A549 (cell line): ENCODE data around the gene QPCTL.

Source experiments
- CEBPB ChIP-seq, 2 experiments: fragments of >200 bp in 1 of 2; sonication (Bioruptor Twin) in 1 of 2; formaldehyde crosslinking in 1 of 2; IDR thresholded peaks; 2 replicates each; pipeline ENCODE4 v1.6.1; 2012 to 2016
- CHD2 ChIP-seq: fragments of 150-350 bp; IDR thresholded peaks from 2 replicates; pipeline ENCODE4 v1.6.1; 2014; ENCODE audit warnings: low read length; ENCODE audit not compliant: partially characterized antibody
- EHMT2 ChIP-seq: fragments of 200-600 bp; sonication (generic); IDR thresholded peaks from 2 replicates; pipeline ENCODE4 v1.6.1; 2016; ENCODE audit warnings: antibody characterized with exemption, low read depth, mild to moderate bottlenecking, moderate library complexity
- FOSB ChIP-seq: fragments of 250-450 bp; sonication (Bioruptor Pico); IDR thresholded peaks from 2 replicates; pipeline ENCODE4 v1.5.0; 2020; ENCODE audit warnings: mild to moderate bottlenecking, moderate library complexity
- KDM5A ChIP-seq: fragments of 200-600 bp; sonication (generic); IDR thresholded peaks from 2 replicates; pipeline ENCODE4 v1.6.1; 2016; ENCODE audit warnings: antibody characterized with exemption, mild to moderate bottlenecking
- MYC ChIP-seq: IDR thresholded peaks from 2 replicates; pipeline ENCODE4 v1.6.1; 2012; ENCODE audit warnings: mild to moderate bottlenecking, inconsistent platforms, low read length, improper control_type of control experiment, borderline replicate concordance
- POLR2AphosphoS2 ChIP-seq: conservative IDR thresholded peaks from 2 replicates; pipeline ENCODE4 v1.6.1; 2012; ENCODE audit warnings: low read length, improper control_type of control experiment, inconsistent platforms
- SMC3 ChIP-seq: fragments of >200 bp; sonication (Bioruptor Twin); formaldehyde crosslinking; IDR thresholded peaks from 3 replicates; pipeline ENCODE4 v1.6.1; 2018; ENCODE audit warnings: inconsistent platforms
- TP53 ChIP-seq: fragments of 250-450 bp; sonication (Bioruptor Pico); IDR thresholded peaks from 2 replicates; pipeline ENCODE4 v1.5.0; 2021; ENCODE audit warnings: mild to moderate bottlenecking, moderate library complexity
- TF ChIP-seq, protein P1 (sequence below): fragments of 200-600 bp; sonication (generic); IDR thresholded peaks from 2 replicates; pipeline ENCODE4 v1.6.1; 2016; ENCODE audit warnings: antibody characterized with exemption, mild to moderate bottlenecking, moderate library complexity
- TF ChIP-seq, protein P2 (sequence below): fragments of >200 bp; sonication (Bioruptor Twin); formaldehyde crosslinking; IDR thresholded peaks from 3 replicates; pipeline ENCODE4 v1.5.1; 2016
- TF ChIP-seq, protein P3 (sequence below): fragments of >200 bp; sonication (Bioruptor Twin); formaldehyde crosslinking; IDR thresholded peaks from 2 replicates; pipeline ENCODE4 v1.6.1; 2016

DNA sequence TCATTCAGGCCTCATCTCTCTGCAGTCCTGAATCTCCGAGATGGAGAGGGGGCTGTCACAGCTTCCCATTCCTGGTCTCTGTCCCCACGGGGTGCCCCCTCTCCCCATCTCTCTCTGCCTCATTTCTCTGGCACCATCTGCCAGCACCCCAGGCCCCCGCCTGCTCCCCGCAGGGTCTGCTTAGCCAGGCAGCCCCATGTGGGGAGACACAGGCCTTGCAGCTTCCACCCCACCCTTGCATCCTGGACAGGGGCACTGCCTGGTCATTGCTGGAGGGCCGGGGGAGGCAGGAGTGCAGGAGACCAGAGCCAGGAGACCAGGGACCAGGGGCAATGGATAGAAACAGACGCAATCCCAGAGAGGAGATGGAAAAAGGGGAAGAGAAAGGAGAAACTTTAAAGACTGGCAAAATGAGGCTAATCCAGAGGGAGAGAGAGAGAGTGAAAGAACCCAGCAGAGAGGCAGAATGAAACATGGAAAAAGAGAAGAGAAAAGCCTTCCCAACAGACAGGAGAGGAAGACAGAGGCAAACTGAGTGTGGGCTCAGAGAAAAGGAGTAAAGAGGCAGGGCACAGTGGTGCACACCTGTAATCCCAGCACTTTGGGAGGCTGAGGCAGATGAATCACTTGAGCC is 33.3 kb upstream of the QPCTL start:
- TF ChIP-seq TP53 (CRISPR knock-in tag) (no peak), MYC (no peak), SMC3 (no peak), CEBPB (IDR thresholded peaks at IDR 0.05) (no peak), FOSB (CRISPR knock-in tag) (no peak), CHD2 (no peak), POLR2AphosphoS2 (no peak), EHMT2 (no peak), KDM5A (no peak)
- TF ChIP-seq, protein P1, sequence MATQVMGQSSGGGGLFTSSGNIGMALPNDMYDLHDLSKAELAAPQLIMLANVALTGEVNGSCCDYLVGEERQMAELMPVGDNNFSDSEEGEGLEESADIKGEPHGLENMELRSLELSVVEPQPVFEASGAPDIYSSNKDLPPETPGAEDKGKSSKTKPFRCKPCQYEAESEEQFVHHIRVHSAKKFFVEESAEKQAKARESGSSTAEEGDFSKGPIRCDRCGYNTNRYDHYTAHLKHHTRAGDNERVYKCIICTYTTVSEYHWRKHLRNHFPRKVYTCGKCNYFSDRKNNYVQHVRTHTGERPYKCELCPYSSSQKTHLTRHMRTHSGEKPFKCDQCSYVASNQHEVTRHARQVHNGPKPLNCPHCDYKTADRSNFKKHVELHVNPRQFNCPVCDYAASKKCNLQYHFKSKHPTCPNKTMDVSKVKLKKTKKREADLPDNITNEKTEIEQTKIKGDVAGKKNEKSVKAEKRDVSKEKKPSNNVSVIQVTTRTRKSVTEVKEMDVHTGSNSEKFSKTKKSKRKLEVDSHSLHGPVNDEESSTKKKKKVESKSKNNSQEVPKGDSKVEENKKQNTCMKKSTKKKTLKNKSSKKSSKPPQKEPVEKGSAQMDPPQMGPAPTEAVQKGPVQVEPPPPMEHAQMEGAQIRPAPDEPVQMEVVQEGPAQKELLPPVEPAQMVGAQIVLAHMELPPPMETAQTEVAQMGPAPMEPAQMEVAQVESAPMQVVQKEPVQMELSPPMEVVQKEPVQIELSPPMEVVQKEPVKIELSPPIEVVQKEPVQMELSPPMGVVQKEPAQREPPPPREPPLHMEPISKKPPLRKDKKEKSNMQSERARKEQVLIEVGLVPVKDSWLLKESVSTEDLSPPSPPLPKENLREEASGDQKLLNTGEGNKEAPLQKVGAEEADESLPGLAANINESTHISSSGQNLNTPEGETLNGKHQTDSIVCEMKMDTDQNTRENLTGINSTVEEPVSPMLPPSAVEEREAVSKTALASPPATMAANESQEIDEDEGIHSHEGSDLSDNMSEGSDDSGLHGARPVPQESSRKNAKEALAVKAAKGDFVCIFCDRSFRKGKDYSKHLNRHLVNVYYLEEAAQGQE, result no peak
- TF ChIP-seq, protein P2, sequence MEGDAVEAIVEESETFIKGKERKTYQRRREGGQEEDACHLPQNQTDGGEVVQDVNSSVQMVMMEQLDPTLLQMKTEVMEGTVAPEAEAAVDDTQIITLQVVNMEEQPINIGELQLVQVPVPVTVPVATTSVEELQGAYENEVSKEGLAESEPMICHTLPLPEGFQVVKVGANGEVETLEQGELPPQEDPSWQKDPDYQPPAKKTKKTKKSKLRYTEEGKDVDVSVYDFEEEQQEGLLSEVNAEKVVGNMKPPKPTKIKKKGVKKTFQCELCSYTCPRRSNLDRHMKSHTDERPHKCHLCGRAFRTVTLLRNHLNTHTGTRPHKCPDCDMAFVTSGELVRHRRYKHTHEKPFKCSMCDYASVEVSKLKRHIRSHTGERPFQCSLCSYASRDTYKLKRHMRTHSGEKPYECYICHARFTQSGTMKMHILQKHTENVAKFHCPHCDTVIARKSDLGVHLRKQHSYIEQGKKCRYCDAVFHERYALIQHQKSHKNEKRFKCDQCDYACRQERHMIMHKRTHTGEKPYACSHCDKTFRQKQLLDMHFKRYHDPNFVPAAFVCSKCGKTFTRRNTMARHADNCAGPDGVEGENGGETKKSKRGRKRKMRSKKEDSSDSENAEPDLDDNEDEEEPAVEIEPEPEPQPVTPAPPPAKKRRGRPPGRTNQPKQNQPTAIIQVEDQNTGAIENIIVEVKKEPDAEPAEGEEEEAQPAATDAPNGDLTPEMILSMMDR, result no peak
- TF ChIP-seq, protein P3, sequence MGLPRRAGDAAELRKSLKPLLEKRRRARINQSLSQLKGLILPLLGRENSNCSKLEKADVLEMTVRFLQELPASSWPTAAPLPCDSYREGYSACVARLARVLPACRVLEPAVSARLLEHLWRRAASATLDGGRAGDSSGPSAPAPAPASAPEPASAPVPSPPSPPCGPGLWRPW, result no peak
